ENCODE measurements around the gene INAFM1.
A peak's percentile ranks its signal among the peaks of the same experiment; 100 is the strongest.

The INAFM1 gene

DNA sequence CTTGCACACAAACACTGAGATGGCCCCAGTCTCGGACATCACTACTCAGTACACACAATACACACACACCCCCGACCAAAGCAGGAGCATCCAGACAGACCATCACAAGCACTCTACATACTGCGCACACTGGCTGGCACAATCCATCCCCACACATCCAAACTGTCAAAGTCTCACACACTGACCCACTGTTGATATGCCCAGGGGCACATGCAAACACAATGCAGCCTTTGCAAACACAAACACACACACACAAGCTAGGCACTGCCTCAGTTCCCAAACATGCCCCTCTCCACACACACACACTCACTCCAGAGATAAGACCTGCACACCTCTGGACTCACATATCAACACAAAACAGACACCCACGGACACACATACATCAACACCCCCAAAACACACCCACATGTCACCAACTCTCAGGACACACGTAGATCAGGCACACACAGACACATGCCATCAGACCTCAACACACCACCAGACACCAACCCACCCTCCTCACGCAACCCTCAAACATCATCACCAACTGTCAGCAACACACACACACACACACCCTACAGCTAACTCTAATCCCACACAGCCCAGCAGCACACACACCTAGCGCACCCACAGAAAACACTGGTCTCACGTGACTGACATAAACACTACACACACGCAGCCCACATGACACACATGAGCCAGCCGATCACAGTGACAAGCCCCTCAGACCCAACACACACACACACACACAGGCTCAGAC lies 45.6 kb upstream of the INAFM1 start:
- TF ChIP-seq TAF1 (IDR thresholded peaks at IDR 0.05; ENCODE audit: low read depth) (no peak), CREB1 (IDR thresholded peaks at IDR 0.05; ENCODE audit: low read depth) (no peak)
- TF ChIP-seq, protein P1, sequence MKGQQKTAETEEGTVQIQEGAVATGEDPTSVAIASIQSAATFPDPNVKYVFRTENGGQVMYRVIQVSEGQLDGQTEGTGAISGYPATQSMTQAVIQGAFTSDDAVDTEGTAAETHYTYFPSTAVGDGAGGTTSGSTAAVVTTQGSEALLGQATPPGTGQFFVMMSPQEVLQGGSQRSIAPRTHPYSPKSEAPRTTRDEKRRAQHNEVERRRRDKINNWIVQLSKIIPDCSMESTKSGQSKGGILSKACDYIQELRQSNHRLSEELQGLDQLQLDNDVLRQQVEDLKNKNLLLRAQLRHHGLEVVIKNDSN (IDR thresholded peaks at IDR 0.05): no peak

DNA sequence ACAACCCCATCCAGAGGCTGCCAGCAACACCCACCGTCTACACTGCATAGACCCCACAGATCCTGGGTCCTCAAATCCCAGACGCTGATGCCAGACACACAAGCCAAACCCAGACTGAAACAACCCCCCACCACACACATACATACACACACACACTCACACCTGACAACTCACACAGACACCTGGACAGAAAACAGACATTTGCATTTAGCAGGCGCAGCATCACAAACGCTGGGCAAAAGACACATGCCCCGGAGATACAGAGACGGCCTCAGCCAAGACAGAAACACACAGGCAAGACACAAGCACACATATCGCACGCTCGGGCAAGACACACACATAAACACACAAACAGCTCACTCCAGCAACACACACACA lies 45.0 kb upstream of the INAFM1 start:
- TF ChIP-seq TEAD4 (IDR thresholded peaks at IDR 0.05) (no peak), YY1 (IDR thresholded peaks at IDR 0.05; ENCODE audit: low read depth) (no peak), EGR1 (IDR thresholded peaks at IDR 0.05) (no peak), CEBPB (IDR thresholded peaks at IDR 0.05) (no peak)
- TF ChIP-seq, protein P2, sequence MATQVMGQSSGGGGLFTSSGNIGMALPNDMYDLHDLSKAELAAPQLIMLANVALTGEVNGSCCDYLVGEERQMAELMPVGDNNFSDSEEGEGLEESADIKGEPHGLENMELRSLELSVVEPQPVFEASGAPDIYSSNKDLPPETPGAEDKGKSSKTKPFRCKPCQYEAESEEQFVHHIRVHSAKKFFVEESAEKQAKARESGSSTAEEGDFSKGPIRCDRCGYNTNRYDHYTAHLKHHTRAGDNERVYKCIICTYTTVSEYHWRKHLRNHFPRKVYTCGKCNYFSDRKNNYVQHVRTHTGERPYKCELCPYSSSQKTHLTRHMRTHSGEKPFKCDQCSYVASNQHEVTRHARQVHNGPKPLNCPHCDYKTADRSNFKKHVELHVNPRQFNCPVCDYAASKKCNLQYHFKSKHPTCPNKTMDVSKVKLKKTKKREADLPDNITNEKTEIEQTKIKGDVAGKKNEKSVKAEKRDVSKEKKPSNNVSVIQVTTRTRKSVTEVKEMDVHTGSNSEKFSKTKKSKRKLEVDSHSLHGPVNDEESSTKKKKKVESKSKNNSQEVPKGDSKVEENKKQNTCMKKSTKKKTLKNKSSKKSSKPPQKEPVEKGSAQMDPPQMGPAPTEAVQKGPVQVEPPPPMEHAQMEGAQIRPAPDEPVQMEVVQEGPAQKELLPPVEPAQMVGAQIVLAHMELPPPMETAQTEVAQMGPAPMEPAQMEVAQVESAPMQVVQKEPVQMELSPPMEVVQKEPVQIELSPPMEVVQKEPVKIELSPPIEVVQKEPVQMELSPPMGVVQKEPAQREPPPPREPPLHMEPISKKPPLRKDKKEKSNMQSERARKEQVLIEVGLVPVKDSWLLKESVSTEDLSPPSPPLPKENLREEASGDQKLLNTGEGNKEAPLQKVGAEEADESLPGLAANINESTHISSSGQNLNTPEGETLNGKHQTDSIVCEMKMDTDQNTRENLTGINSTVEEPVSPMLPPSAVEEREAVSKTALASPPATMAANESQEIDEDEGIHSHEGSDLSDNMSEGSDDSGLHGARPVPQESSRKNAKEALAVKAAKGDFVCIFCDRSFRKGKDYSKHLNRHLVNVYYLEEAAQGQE (IDR thresholded peaks at IDR 0.05; ENCODE audit: low read depth): no peak

DNA sequence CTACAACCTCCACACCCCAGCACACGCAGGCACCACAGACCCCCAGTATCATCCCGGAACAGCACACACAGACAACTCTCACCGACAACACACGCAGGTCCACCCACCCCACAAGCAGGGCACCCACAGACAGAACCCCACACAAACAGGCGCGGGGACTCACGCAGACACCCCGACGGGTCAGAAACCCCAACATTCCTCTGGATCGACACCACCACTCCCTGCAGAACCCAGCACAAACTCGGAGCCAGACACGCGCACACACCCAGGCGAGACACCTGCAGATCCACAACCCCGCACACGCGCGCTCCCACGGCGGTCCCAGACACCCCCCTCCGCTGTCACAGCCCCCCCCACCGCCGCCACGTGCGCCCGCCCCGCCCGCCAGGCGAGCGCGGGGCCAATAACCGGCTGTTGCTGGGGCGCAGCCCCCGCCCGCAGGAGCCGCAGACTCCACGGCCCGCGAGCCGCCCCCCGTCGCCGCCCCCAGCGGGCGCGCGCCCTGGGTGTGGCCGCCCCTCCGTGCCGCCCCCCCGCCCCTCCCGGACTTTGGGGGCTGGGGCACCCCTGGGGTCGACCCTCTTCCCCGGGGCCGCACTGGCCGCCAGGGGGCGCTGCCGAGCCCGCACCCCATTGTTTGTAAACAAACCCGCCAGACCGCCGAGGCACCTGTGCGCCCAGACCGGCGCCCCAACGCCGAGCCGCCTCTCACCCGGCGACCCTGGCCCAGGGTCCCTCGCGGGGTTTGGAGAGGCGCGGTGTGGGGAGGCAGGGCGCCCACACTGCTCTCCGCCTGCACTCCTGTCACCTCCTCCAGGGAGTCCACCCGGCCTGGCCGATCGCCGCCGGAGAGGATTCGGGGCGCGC lies 44.4 kb upstream of the INAFM1 start:
- TF ChIP-seq CEBPB (IDR thresholded peaks at IDR 0.05): no peak
- TF ChIP-seq, protein P3, sequence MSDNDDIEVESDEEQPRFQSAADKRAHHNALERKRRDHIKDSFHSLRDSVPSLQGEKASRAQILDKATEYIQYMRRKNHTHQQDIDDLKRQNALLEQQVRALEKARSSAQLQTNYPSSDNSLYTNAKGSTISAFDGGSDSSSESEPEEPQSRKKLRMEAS (IDR thresholded peaks at IDR 0.05): peak; percentile 65; the same call in 1 of the 2 replicates
- no peak for TF ChIP-seq CREB1 (IDR thresholded peaks at IDR 0.05; ENCODE audit: low read depth)
- peak; percentile 97 for TF ChIP-seq ZBTB7A (IDR thresholded peaks at IDR 0.05; ENCODE audit: low read depth)
- no peak for TF ChIP-seq TAF1 (IDR thresholded peaks at IDR 0.05; ENCODE audit: low read depth)
- TF ChIP-seq, protein P1 (IDR thresholded peaks at IDR 0.05): peak; percentile 63; the same call in 1 of the 2 replicates

DNA sequence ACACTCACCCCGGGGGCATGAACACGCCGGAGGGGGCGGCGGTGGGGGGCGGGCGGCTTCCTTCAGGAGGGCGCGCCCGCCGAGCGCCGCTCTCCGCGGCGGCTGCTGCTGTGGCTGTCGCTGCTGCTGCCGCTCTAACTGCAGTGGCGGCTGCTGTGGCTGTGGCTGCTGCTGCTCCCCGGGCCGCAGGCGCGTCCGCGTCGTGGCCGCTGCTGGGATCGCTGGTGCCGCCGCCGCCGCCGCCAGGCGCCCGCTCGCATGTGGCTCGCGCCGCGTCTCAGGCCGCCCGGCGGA lies 43.8 kb upstream of the INAFM1 start, which contains the start of gene BBC3:
Gene BBC3 (minus strand): TSS at position 279 of the 294 bp plus-strand sequence. CDS start 2,768 bp downstream, outside the sequence.
- TF ChIP-seq, protein P3 (IDR thresholded peaks at IDR 0.05): no peak; the same call in 1 of the 2 replicates
- TF ChIP-seq CEBPB (IDR thresholded peaks at IDR 0.05): no peak
- no peak for TF ChIP-seq EGR1 (IDR thresholded peaks at IDR 0.05)
- TF ChIP-seq, protein P1 (IDR thresholded peaks at IDR 0.05): no peak
- no peak for TF ChIP-seq NFIC (IDR thresholded peaks at IDR 0.05)
- no peak for TF ChIP-seq CREB1 (IDR thresholded peaks at IDR 0.05; ENCODE audit: low read depth)
- TF ChIP-seq TAF1 (IDR thresholded peaks at IDR 0.05; ENCODE audit: low read depth): no peak
- no peak for TF ChIP-seq RAD21 (IDR thresholded peaks at IDR 0.05; ENCODE audit: low read depth)
- TF ChIP-seq, protein P2 (IDR thresholded peaks at IDR 0.05; ENCODE audit: low read depth): no peak
- no peak for TF ChIP-seq EP300 (IDR thresholded peaks at IDR 0.05; ENCODE audit: borderline replicate concordance)
- no peak for TF ChIP-seq TCF12 (IDR thresholded peaks at IDR 0.05; ENCODE audit: low read depth)
- no peak for TF ChIP-seq FOXM1 (IDR thresholded peaks at IDR 0.05; ENCODE audit: borderline replicate concordance, low read depth)

DNA sequence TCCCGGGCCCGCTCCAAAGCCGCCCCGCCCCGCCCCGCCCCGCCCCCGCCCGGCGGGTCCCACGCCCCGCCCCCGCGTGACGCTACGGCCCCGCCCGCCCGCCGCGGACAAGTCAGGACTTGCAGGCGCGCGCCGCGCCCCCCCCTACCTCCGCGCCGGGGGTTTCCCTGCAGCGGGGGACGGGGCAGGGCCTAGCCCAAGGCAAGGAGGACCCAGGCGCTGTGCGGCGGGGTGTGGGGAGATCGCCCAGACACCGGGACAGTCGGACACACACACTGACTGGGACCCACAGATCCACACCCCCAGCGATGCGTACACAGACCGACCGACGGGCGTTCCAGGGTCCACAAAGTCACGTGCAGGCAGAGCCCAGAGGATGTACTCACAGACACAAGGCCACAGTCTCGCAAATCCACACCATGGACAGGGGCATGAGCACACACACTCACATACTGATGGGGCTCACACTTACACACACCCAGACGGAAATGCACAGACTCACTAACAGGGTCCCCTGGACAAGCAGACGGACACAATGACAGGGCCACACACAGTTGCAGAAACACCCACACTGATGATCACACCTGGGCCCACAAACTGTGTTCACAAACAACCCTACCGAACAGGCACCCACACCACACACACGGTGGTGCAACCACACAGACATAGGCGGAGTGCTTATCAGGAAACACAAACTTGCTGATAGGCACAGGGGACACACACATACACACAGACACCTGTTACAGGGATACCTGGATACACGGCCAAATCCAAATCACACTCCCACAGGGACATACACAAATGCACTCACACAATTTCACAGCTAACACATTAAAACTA lies 43.2 kb upstream of the INAFM1 start:
- no peak for TF ChIP-seq CREB1 (IDR thresholded peaks at IDR 0.05; ENCODE audit: low read depth)
- TF ChIP-seq, protein P1 (IDR thresholded peaks at IDR 0.05): peak; percentile 84
- TF ChIP-seq, protein P2 (IDR thresholded peaks at IDR 0.05; ENCODE audit: low read depth): peak; percentile 43; the same call in 1 of the 2 replicates

Data from Ishikawa (cell line).